GM12892 (cell line): ENCODE data around the gene RBMS2.
"Not testable (repeated sequence)": the region's sequence is repeated elsewhere in the genome, so short reads cannot be mapped to it uniquely, and the experiment has no call there.

ENCODE experiments used
- POLR2A ChIP-seq: IDR thresholded peaks from 2 replicates; pipeline ENCODE4 v1.6.1; 2011; ENCODE audit warnings: low read depth, low read length, control low read depth
- POLR2AphosphoS5 ChIP-seq: IDR thresholded peaks from 2 replicates; pipeline ENCODE4 v1.6.1; 2011; ENCODE audit warnings: low read depth, low read length, control low read depth
- TAF1 ChIP-seq: IDR thresholded peaks from 2 replicates; pipeline ENCODE4 v1.6.1; 2011; ENCODE audit warnings: low read depth, mild to moderate bottlenecking, control low read depth, low read length, borderline replicate concordance

- not testable (repeated sequence) for TF ChIP-seq TAF1, POLR2AphosphoS5, POLR2A
Measured at GRCh38 chr12:56496704-56497103, 24.9 kb upstream of the RBMS2 start.
